ENCODE measurements around the gene KRTAP9-9.
"Not testable (repeated sequence)": the region's sequence is repeated elsewhere in the genome, so short reads cannot be mapped to it uniquely, and the experiment has no call there.

Gene KRTAP9-9

DNA sequence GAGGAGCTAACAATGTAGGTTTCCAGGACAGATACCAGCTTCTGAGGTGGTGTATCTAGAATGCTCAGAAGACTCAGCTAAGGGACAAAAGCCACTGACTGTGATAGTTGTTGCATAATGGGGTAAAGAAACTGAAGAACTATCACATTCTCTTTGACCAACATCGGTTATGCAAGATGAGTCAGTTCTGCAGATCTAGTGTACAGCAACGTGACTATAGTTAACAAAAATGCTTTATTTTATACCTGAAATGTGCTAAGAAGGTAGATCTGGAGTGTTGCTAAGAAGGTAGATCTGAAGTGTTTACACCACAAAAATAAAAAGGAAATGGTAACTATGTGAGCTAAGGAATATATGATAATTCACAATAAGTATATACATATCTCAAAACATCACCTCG lies 12.5 kb downstream of the KRTAP9-9 start:
- no peak for DNase-seq

DNA sequence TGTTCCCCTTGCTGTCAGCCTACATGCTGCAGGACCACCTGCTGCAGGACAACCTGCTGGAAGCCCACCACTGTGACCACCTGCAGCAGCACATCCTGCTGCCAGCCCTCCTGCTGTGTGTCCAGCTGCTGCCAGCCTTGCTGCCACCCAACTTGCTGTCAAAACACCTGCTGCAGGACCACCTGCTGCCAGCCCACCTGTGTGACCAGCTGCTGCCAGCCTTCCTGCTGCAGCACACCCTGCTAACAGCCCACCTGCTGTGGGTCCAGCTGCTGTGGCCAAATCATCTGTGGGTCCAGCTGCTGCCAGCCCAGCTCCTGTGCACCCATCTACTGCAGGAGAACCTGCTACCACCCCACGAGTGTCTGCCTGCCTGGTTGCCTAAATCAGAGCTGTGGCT lies 16.1 kb downstream of the KRTAP9-9 start:
- DNase-seq = not testable (repeated sequence)

DNA sequence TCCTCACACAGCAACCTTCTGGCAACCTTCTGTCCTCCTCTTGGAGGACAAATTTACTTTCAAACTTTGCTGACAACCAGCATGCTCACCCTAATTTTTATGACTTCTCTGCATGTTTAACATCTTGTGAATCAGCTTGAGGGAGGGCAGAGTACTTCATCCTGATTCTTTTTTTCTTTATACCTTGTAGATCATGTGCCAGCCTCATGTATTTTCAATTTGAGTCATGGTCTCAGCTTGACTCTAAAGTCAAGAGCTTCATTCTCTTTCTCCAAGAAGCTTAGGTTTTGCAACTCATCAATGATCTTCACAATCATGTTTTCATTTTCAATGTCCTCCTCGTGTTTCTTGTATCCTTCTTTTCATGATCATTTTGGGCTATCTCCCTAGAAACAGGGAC lies 16.7 kb downstream of the KRTAP9-9 start:
- DNase-seq = no peak

DNA sequence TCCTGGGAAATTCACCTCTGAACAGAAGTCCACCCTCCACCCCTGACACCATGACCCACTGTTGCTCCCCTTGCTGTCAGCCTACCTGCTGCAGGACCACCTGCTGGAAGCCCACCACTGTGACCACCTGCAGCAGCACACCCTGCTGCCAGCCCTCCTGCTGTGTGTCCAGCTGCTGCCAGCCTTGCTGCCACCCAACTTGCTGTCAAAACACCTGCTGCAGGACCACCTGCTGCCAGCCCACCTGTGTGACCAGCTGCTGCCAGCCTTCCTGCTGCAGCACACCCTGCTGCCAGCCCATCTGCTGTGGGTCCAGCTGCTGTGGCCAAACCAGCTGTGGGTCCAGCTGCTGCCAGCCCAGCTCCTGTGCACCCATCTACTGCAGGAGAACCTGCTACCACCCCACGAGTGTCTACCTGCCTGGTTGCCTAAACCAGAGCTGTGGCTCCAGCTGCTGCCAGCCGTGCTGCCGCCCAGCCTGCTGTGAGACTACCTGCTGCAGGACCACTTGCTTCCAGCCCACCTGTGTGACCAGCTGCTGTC lies 20.5 kb downstream of the KRTAP9-9 start, which contains the start of gene KRTAP9-7:
Gene KRTAP9-7 (plus strand): TSS at position 51 of the 543 bp plus-strand sequence. CDS start 0 bp downstream, at position 51.
- not testable (repeated sequence) for DNase-seq

DNA sequence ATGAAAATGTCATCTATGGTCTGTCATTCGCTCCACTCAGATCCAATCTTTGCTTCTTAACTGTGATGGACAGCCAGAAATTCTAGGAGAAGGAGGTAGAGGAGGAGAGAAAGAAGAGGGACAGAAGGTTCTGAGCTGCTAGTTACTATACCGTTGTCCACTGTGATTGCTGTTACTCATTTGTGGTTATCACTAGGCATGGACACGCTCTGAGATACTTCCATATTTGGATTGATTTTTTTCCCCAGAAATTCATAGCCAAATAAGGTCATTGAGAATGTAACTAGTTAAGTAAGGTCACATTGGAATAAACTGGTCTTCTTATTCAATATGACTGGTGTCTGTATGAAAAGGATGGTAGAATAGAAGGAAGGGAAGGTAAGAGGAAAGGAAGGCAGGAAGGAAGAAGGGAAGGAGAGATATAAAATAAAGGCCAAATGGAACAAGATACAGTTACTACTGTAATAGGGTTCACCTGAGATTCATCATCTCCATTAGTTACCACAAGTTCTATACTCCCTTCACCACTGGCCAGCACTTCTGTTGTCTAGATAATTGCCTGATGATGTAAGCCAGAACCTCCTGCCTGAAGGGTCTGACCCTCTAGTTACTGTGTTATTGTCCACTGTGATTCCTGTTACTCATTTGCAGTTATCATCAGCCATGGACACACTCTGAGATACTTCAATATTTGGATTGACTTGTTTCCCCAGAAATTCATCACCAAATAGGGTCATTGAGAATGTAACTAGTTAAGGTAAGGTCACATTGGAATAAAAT lies 23.2 kb downstream of the KRTAP9-9 start:
- DNase-seq = no peak

DNA sequence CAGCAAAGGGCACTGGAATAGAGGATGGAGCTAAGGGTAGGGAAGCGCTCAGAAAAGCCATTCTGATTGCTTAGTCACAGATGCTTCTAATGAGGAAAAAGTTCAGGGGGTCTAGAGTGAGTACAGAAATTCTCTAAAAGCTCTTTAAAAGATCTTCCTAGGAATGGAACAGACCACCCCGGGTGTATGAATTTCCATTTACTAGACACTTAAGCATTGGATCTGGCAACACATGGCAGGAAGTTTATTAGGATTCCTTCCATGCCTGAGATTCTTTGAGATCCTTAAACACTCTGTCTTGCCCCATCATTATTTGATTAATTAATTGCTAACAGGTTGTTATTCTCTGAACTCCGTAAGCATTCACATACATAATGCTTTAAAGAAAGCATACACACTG lies 28.9 kb downstream of the KRTAP9-9 start:
- no peak for DNase-seq

DNA sequence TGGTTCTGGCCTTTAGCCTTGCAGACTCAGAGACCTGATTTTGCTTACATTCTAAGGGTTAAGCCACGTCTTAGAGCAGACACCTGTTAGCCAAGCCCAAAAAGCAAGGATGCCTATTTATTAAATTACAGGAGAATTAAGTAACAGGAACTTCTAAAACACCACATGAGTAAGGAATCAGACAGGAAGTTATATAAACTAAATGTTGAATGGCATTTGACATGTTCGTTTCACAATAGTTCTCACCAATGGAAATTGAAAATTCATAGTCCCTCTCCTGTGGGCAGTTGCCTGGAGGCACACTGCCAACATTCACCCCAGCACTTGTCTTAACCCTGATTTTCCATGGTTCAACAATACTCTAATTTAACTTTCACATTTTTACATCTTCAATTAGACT lies 29.4 kb downstream of the KRTAP9-9 start:
- no peak for DNase-seq

DNA sequence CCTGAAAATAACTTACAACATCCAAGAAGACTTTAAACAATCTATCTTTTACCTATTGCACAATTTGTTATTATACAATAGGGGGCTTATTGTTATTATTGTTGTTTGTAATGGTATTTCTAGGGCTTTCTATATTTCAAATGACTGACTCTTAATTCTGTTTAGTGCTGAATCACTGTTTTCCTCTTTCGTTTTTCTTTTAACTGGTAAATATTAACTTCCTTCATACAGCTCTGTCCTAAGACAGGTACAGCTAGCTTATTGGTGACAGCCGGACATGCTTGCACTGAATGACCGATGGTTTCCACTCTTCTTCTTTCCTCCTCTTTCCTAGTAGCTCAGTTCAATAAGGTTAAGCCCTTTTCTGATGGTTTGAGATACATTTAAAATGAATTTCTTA lies 31.9 kb downstream of the KRTAP9-9 start:
- no peak for DNase-seq

DNA sequence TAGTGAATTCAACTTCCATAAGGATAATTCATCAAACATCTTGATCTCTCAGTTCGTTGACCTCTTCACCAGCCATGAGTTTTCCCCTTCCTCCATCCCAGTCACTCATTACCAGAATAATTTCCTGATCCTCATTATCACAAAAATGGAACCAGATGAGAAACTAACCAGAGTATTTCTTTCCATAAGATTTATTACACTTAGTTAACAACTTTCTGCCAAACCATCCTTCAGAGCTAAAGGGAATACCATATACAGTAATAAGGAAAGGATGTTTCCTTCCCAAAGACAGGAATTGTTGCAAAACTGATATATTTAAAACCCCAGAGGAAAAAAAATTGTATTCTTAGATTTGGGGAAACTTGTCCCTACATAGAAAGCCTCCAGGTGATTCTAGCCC lies 38.8 kb downstream of the KRTAP9-9 start:
- DNase-seq = no peak

DNA sequence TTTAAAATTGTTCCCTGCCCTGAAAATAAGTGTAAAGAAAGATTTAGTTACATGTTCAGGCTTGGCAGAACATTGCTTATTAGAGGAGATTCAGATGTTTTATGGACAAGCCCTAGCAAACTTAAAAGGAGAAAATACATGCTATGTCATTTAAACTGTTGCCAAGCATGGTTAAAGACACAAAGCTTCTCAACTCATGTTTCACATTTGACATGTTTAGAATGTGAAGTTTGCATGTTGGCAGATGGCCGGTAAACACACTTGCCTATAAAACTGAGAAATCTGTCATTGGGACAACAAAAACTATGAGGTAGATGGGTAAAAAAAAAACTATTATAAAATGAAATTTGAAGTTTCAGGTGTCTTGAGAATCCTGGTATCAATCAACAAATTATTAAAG lies 41.7 kb downstream of the KRTAP9-9 start:
- no peak for DNase-seq

DNA sequence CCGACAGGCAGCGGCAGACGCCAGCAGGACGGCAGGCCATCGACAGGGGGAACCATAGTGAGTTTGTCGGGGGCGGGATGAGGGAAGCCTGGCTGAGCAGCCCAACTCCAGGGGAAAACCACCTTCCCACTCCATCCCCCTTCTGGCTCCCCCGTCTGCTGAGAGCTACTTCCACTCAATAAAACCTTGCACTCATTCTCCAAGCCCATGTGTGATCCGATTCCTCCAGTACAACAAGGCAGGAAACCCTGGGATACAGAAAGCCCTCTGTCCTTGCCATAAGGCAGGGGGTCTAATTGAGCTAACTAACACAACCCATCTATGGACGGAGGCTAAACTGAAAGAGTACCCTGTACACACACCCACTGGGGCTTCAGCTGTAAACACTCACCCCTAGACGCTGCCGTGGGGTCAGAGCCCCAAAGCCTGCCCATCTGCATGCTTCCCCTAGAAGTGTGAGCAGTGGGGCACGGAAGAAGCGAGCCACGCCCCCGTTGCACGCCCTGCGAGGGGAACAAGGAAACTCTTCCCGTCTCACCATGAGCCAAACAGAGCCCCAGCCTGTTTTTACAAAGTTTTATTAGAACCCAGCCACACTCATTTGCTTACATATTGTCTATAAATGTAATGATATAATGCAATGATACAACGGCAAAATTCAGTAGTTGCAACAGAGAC lies 43.4 kb downstream of the KRTAP9-9 start:
- DNase-seq = no peak

DNA sequence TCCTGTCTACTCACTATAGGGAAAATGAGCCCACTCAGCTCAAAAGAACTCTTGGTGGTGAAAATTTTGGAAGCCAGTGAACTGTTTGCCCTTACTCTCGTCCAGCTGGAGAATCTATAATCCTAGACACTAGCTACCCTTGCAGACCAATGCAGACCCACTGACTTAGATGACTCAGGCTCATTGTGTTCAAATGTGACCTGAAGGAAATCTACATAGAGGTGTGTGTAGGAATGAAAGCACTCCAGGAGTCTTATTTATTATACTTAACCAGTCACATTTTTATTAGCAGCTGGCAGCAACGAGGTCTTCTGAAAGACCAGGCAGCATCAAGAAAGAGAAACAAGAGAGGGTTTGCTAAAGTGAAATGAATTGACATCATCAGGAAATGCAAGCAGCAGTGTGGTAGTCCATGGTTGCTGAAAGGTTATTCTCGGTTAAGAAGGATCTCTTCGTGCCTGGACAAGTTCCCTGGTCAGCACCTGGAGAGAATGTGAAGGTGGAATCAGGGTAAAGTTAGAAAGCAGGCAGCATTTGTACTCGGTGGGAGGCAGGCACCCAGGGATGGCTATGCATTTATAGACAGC lies 46.1 kb downstream of the KRTAP9-9 start:
- no peak for DNase-seq

DNA sequence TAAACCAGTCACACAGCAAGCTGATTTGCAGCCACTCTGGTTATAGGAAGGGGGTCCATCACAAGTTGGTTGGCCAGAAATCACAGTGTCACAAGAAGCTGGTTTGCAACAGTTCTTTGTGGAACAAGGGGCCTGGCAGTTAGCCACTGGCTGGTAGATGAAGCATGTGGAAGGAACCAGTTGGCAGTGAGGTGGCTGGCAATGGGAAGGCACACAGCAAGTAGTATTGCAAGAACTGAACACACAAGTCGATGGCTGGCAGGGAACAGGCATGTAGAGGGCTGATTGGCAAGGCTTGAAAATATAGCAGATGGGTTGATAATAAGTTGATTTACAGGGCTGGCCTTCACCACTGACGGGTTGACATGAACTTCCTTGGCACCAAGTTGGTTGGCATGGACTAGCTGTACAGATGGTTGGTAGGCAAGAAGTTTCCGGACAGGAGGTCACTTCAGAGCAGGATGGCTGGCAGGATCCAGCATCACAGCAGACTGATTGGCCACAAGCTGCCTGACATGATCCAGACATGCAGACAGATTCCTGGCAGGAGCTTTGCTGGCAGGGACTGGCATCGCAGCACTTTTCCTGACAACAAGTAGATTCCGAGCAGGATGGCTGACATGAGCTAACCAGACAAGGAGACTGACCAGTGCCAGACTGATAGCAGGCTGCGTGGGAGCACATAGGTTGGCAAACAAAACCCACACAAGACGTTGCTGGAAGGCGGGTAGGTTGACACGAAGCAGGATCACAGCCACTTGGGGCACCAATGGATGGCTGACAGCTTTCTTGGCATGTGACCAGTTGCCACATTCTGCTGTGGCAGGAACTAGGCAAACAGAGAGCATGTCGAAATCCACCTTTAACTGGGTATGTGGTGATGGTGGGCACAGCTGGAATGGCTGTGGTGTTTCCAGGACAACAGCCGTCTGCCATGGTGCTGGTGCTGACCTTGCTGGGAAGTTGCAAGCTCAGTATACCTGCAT lies 47.0 kb downstream of the KRTAP9-9 start, which contains the start of gene KRTAP29-1:
Gene KRTAP29-1 (minus strand): TSS at position 936 of the 986 bp plus-strand sequence. CDS start 0 bp downstream, at position 936.
- no peak for DNase-seq

DNA sequence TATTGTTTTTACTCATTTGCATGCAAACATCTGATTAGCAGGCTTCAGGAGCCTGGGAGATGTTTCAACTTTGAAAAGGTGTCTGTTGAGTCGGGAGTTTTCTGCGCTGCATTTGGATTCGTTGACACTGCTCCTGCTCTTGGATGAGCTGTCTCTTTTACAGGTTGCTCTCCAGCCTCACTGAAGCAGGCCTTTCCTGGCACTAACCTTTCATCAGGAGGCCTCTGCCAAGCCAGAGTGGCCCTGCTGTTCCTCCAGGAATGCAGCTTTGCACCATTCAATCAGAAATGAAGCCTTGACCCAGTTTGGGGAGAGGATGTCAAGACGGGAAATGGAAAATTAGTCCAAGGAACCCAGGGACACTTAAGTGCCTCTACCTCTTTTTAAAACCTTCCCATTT lies 47.8 kb downstream of the KRTAP9-9 start:
- no peak for DNase-seq

DNA sequence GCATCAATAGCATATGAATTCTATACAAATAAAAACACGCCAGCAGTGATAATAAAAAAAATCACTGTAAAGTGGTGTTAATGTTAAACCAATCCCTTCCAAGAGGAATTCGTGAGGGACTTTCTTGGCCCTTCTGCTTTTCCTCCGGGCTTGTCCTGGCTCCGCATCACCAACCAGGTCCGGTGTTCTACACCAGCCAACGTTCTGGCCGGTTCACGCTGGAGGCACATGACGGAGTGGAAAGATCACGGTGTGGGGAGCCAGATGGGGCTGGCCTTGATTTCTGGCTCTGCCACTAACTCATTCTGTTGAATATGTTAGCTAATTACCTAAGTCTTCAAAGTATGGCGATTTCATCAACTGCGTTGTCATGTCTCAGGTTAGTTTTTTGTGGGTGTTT lies 48.9 kb downstream of the KRTAP9-9 start:
- no peak for DNase-seq
